GM21723 (cell line): ENCODE data around the gene AANAT.

Experiments used
- ATAC-seq: cut with Tn5 transposase; IDR thresholded peaks from one replicate; pipeline ENCODE4 v1.9.1; 2021; ENCODE audit warnings: mild to moderate bottlenecking, moderate library complexity; ENCODE audit not compliant: unreplicated experiment

The AANAT gene

GRCh38 chr17:76485569-76485968 is 18.2 kb downstream of the AANAT start:
- no peak for ATAC-seq

- no peak for ATAC-seq
Observed at GRCh38 chr17:76487451-76488192, 20.2 kb downstream of the AANAT start.

GRCh38 chr17:76490112-76490710 is 22.8 kb downstream of the AANAT start:
- ATAC-seq: no peak

GRCh38 chr17:76491271-76492122 is 24.1 kb downstream of the AANAT start:
- ATAC-seq: peak; percentile 5

GRCh38 chr17:76492123-76492988 is 25.0 kb downstream of the AANAT start:
- peak; percentile 43 for ATAC-seq

- peak; percentile 36 for ATAC-seq
Observed at GRCh38 chr17:76492989-76493501, 25.6 kb downstream of the AANAT start.

- peak; percentile 5 for ATAC-seq
Observed at GRCh38 chr17:76493505-76494167, 26.2 kb downstream of the AANAT start.

- ATAC-seq: no peak
Observed at GRCh38 chr17:76495663-76496400, 28.4 kb downstream of the AANAT start.

- ATAC-seq: no peak
Observed at GRCh38 chr17:76496464-76496863, 29.1 kb downstream of the AANAT start.

GRCh38 chr17:76497699-76497978 is 30.2 kb downstream of the AANAT start:
- ATAC-seq: no peak

GRCh38 chr17:76497979-76498875 is 30.8 kb downstream of the AANAT start:
- no peak for ATAC-seq

GRCh38 chr17:76498876-76499251 is 31.5 kb downstream of the AANAT start:
- ATAC-seq: no peak

- ATAC-seq: no peak
Observed at GRCh38 chr17:76499267-76499667, 31.9 kb downstream of the AANAT start.

GRCh38 chr17:76500074-76500746 is 32.8 kb downstream of the AANAT start:
- no peak for ATAC-seq

- no peak for ATAC-seq
Observed at GRCh38 chr17:76500747-76501017, 33.3 kb downstream of the AANAT start.

GRCh38 chr17:76501018-76501826 is 33.8 kb downstream of the AANAT start, which contains the start of gene RHBDF2:
Gene RHBDF2, minus strand, starts transcription at chr17:76501423. Its CDS starts 19,899 bp downstream, at chr17:76481524.
- peak; percentile 63 for ATAC-seq

- no peak for ATAC-seq
Observed at GRCh38 chr17:76501827-76502307, 34.5 kb downstream of the AANAT start.
